Measurements from ENCODE around the gene PRIMPOL. TPM values are rescaled to one million over a fixed set of nuclear protein-coding genes. Genes with fewer than 3 reads are reported as not detected.

PRIMPOL gene
- total RNA-seq, 1 donor from 2014 or later, result 8.8 TPM

DNA sequence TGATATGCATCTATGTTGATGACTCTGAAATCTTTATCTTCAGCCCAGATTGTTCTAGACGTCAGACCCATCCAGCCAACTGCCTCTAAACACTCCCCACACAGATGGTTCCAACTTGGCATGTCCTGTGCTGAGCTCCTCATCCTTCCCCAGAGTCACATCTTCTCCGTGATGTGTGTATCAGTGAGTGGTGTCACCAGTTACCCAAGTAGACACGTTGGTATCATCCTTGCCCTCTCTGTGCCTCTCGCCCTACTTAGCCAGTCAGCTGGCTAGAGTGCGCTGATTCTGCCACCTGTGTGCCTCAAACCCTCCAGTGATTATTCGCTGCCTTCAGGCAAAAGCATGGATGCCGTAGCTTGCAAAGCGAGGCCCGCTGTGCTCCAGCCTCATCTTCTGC lies 18.6 kb downstream of the PRIMPOL start:
- no peak for DNase-seq (ENCODE audit: low read depth, low spot score)

DNA sequence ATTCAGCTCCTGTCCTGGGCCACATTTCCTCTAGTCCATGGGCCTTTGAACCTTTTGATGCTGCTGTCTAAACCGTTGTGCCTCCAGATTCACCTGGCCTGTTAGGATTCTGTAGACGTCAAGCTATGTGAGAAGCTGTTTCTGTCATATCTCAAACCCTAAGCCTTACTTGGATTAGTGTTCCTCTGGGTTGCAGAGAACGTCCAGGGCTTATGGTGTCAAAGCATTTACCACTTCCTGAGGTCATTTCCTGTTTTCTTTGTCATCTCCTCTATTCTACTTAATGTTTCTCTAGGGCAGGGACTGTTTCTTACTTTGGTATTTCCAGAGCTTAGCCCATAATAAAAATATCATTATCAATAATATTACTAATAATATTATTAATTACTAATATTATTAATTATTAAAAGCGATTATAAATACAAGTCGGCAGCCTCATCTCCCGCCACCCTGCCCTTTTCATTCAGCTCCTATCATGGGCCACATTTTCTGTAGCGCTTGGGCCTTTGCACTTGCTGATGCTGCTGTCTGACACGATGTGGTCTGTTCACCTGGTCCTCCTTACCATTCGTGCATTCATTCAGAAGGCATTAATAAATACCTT lies 19.1 kb downstream of the PRIMPOL start:
- no peak for DNase-seq (ENCODE audit: low read depth, low spot score)

DNA sequence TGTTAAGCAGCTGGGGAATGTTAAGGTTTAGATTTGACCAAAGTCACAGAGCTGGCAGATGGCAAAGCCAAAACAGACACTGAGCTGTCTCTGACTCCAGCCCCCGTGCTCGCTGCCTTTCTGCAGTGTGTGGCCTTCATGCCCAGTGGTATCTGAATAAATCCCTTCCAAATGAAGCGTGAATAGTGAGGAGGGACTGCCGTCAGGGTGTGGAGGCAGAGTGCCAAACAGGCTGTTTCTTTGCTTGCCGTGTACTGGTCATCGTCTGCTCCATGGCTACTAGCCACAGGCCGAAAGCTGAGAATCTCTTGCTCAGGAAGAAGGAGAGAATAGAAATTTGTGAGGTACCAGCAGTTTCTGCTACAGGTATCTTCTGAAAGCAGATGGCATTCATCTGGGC lies 19.7 kb downstream of the PRIMPOL start:
- DNase-seq (ENCODE audit: low read depth, low spot score), result no peak

DNA sequence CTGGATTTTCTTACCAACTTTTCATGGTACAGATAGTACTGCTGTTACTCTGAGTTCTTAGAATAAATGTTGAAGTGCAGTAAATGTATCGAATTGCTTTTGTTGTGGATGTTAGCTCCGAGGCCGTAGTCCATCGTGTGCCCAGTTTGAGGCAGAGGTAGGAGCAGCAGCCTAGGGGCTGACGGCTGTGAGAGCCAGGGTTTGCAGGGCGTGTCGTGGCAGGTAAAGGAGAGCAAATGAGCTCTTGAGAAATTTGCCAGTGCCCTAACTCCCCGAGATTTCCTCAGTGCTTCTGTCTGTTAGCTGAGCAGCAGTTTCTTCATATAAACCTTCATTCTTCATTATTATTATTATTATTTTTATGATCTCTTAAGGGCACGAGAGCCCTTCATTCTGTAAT lies 21.6 kb downstream of the PRIMPOL start:
- DNase-seq (ENCODE audit: low read depth, low spot score), result no peak

DNA sequence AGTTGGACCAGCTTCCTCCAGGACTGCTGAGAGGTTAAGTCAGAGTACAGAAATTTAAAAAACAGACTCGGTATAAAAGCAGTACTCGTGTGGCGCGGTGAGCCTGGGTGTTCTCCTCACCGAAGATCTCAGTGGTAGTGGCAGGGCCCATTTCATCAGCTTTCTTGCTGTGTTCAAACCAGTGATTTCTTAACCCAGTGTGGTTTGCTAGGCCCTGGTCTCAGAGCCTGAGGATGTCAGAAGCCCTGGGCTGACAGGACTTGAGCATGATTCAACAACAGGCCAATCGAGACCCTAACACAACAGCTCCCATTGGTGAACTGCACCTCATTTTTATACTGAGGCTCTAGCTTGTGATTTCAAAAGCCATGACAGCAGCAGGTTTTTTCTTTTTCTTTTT lies 23.2 kb downstream of the PRIMPOL start:
- no peak for DNase-seq (ENCODE audit: low read depth, low spot score)

DNA sequence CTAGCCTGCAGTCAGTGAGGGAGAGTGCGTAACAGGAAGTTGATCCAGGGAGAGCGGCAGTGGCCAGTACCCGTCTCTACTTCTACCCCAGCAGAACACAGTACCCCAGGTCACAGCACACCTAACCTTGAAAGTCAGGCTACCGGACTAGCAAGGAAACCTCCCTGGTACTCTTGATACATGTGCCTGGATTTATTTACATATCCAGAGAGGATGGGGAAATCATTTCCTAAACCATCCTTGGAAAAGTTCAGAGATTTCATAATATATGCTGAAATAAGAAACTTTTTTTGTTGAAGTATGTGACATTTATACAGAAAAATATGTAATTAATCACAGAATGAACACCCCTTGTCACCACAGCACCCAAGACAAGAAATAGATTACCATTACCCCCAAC lies 24.5 kb downstream of the PRIMPOL start:
- no peak for DNase-seq (ENCODE audit: low read depth, low spot score)

DNA sequence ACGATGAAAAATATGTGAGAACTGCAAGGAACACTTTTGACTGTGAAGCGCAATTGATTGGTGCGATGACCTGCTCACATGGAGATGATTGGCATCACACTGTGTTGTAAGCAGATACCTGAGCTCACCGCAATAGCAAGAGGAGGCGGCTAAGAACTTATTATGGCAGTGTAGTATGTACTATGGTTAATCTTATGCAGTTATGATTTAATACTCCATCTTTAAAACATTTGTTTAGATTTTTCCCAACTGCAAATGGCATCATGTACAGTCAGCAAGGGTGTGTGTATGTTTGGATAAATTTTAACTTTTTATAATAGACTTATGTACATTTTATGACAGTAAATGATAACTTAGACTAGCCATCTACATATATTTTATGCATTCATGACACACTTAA lies 25.5 kb downstream of the PRIMPOL start:
- DNase-seq (ENCODE audit: low read depth, low spot score), result no peak

DNA sequence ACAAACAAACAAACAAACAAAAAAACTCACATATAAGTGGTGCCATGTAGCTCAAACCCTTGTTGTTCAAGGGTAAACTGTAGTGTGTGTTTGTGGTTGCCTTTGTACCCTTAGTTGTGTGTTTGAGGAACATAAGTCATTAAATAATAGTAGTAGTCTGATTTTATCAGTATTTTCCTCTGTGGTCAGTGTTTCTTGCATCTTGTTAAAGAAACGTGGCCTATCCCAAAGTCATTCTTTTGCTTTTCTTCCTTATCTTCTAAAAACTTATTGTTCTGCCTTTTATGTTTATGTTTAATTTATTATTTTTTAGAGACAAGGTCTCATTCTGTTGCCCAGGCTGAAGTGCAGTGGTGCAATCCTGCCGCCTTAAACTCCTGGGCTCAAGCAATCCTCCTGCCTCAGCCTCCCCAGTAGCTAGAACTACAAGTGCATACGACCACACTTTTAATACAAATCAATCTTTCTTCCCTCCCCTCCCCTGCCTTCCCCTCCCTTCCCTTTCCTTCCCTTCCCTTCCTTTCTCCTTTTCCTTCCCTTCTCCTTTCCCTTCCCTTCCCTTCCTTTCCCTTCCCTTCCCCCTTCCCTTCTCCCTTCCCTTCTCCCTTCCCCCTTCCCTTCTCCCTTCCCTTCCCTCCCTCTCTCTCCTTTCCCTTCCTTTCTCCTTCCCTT lies 26.4 kb downstream of the PRIMPOL start:
- no peak for DNase-seq (ENCODE audit: low read depth, low spot score)

DNA sequence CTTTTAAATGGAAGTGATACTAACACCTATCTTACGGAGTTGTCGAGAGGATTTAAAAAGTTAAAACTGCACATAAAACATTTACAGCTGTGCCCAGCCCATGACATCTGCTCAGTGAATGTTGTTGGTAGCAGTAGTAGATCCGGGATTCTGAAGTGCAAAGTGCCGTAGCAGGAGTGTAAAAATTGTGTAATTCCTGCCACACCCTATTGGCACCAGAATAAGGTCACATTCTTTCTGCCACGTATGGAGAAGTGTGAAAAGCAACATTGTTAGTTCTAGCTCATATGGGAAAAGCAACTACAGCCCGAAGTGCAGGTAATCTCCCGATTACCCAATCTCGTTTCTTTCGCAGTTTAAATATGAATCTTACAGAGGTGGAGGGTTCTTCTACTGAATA lies 31.2 kb downstream of the PRIMPOL start:
- DNase-seq (ENCODE audit: low read depth, low spot score), result no peak

DNA sequence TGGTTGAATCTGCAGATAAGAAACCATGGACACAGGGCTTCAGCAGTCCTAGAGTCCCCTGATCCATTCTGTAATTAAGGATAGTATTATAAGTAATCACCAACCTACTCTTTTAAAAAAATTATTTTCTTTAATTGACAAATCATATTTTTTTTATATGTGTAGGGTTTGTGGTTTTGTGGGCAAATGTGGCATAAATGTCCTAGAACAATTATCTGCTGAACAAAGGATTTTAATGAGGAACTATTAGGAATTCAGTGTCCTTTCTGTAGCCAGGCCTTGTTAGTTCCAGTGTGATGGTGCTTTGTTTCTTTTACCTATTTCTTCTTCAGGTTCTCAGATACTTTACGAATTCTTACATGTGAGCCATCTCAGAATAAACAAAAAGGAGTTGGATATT lies 32.4 kb downstream of the PRIMPOL start:
- DNase-seq (ENCODE audit: low read depth, low spot score), result no peak

DNA sequence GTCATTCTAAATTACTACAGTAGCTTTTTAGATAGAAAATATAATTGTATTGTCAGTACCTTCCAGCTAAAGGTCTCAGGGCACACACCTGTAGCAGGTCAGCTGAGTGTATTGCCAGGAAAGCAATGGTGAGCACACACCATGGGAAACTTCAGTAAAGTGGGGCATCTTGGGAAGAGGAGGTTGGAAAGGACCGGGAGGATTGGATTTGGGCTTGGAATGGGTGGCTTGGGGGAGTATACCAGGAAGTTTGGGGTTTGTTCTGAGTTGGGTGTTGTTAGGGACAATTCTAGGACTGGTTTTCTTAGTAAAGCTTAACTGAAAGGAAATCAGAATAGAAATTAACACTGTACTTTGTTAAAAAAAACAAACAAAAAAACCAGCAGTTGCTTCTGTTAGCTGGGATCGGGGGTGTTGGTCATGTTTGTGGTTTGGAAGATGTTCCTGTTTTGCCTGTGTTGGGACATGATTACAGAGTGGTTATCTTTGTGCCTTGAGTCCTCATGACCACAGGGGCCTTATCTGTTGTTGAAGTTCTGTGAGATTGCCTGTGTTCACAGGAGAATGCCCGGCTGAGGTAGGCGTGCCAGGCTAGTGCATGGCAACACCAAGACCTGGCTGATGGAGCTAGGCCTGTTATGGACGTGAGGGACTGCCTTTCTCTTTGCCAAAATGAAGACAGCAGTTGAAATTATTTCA lies 35.1 kb downstream of the PRIMPOL start:
- no peak for DNase-seq (ENCODE audit: low read depth, low spot score)

DNA sequence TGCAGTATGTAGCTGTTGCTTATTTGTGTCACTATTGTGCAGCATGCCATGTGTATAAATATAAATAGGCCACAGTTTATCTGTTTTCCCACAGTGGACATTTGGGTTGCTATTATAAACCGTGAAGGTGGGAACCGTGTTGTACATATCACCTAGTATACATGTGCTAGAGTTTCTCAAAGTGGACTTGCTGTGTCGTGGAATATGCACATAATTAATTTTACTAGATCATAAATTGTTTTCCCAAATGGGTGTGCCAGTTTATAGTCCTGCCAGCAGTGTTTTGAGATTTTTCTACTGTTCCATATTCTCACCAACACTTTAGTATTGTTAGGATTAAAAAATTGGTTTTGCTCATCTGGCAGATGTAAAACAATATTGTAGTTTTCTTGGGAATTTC lies 38.5 kb downstream of the PRIMPOL start:
- no peak for DNase-seq (ENCODE audit: low read depth, low spot score)

DNA sequence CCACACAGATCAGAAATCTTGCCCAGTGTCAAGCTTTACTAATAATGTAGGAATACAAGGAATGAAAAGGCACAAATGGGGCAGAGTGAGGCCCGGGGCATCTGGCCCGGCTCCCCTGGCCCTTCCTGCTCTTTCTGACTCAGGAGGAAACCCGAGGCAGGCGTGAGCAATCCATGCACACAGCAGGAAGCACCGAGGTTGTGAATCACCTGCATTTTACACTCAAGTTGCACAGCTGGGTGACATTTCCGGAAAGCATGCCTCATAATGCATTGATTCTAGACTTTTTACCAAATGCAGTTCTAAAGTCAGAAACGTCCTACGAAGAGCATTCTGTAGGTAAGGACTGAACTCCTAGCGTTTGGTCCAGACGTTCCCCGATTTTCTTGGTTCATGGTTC lies 38.9 kb downstream of the PRIMPOL start:
- peak; percentile 93 for DNase-seq (ENCODE audit: low read depth, low spot score)

DNA sequence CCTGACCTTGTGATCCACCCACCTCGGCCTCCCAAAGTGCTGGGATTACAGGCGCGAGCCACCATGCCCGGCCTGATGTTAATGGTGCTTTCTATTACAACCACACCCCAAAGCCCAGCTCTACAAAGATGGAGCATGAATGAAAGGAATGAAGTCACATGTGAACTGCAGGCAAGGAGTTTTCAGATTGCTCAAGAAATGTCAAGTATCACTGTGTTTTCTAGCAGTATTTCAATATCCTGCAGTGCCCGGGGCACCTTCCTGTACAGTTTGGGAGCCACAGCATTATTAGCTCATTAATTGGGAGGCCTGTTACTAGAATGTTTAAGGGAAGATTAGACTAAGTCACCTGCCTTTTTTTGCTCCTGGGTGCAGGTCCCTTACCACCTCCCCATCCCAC lies 40.1 kb downstream of the PRIMPOL start:
- no peak for DNase-seq (ENCODE audit: low read depth, low spot score)

DNA sequence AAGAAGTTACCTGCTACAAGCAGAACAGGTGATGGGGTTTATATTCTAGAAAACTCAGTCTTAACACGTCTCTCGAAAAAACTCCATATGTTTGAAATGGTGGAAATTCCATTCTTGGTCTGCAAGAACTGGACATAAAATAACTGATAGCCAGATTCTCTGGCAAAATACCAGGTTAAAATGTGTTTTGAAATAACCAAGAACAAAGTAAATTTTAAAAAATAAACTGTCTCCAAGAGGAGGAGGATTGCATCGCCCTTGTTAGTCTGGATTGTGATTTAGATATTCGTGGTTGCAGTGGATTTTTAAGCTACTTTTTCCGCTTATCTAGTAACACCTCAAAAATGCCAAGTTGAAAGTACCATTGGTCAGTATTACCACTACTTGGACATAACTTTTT lies 43.5 kb downstream of the PRIMPOL start:
- no peak for DNase-seq (ENCODE audit: low read depth, low spot score)

DNA sequence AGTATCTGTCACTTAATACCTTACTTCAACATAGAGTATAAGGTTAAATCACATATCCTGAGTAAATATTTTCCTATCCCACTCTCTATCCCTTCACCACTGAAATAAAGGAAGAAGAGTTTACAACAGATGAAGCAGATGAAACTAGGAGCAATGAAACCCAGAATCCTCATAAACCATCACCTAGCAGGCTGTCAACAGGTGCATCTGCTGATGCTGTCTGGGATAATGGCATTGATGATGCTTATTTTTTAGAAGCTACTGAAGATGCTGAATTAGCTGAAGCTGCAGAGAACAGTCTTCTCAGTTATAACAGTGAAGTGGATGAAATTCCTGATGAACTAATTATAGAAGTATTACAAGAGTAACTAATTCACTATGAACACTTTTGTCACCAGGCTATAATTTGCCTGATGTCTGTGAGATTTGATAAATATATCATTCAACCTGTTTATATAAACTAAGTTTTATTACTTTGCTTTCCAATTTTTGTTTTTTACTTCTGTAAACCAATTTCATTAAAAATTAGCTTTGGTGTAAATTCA lies 44.9 kb downstream of the PRIMPOL start:
- DNase-seq (ENCODE audit: low read depth, low spot score), result no peak

DNA sequence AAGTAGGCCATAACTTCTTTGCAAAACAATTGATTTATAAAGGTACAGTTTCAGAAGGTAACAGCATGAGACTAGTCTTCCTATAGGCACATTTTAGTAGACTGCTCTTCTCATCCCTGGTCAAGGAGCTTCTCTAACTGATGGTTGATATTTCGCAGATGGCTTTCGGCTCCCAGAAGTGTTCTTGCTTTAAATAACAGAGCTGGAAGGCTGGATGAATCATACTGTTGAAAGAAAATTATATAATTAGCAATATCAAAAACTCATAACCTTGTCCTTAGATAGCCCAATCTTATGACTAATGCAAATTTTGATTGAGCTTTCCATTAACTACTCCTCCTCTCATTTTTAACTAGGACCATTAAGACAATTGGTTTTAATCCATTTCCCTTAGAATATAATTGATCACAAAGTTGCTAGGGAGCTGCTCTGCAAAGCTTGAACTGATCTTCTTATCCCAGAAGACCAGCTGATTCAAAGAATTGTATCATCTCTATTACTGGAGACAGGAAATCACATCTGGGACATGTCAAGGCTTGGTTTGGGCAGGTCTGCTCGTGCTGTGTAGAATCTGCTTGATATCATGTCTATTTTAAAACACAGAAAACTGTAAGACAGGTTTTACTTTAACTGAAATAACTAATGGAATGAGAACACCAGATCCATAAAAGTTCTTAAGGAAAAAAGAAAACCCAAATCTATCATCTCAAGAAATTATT lies 45.8 kb downstream of the PRIMPOL start:
- DNase-seq (ENCODE audit: low read depth, low spot score), result no peak

DNA sequence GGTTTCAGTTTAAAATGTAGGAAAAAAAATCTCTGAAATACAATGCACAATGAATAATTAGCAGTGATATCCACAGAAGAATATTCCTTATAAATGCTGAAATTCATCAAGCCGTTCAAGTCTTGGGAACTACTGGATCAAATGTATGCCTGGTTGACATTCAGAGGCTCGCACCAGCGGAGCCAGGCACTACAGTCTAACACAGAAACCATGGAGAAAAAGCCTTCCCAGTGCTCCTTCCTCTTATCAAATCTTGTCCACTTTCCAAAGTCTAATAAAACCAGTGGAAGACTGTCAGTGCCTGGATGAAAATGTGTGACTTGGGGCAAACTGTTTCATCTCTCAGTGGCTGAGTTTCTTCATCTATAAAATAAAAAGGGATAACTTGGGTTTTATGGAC lies 48.4 kb downstream of the PRIMPOL start:
- DNase-seq (ENCODE audit: low read depth, low spot score), result no peak

DNA sequence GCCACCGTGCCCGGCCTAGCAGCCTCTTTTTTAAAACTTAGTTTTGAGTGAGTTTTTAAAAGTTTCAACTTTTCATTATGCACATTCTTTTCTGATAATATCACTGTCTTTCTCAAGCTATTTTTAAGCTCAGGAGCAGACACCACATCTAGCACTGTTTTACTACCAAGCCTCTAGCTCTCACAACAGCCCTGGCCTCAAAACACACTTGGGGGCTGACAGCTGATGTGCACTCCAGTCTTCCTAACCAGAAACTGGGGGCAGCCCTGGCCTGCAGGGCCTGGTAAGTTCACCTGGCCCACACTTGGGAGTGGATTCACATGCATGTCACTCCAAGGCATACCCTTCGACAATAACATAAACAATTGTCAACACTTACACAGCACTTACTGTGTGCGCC lies 50.4 kb downstream of the PRIMPOL start:
- no peak for DNase-seq (ENCODE audit: low read depth, low spot score)

DNA sequence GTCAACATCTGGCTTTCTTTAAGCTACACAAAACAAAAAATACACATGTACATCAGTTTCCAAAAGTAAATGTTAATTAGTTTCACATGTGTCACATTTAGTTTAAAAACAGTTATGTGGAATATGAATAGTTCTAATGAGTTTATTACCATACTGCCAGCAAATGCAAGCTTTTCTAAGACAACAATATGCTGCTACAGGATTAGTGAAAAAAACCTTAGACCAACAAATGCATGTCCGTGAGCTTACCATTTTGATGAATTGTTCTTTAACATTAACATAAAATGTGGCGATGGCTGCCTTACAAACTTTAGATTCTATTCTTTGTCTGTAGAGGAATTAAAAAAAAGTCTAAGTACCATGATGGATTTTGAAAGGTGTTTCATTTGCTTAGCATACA lies 52.6 kb downstream of the PRIMPOL start:
- DNase-seq (ENCODE audit: low read depth, low spot score), result no peak

DNA sequence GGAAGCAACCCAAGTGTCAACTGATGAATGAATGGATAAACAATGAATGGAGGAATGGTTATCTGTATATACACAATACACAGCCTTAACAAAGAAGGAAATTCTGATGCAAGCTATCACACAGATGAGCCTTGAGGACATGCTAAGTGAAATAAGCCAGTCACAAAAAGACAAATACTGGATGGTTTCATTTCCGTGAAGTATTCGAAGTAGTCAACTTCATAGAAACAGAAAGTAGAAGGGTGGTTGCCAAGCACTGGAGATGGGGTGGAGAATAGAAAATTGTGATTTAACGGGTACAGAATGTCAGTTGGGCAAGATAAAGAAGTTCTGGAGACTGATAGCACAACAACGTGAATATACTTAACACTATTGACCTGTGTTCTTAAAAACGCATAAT lies 56.2 kb downstream of the PRIMPOL start:
- no peak for DNase-seq (ENCODE audit: low read depth, low spot score)

DNA sequence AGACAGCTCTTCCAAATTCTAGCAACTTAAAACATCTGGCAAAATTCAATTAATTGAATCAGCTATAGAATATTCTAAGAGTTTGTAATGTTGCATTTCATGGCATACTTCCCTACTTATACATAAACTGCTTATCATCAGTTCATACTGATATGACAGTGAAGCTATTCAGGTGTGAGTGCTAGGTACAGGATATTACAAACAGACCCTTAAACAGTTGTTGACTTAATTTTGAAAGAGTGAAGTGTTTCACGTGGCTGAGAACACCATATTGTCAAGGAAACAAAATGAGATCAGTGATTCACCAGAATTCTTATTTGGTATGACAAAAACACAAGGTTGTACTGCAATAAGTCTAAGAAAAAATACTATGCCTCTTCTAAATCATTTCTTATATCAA lies 56.9 kb downstream of the PRIMPOL start:
- DNase-seq (ENCODE audit: low read depth, low spot score), result no peak
